ENCODE results near the gene PLCH1. TPM values are rescaled to one million over a fixed set of nuclear protein-coding genes. Genes with fewer than 3 reads are reported as not detected.

Gene PLCH1
- total and polyA plus RNA-seq, 2 experiments from 2014 or later: 8.1 to 25.3 TPM

DNA sequence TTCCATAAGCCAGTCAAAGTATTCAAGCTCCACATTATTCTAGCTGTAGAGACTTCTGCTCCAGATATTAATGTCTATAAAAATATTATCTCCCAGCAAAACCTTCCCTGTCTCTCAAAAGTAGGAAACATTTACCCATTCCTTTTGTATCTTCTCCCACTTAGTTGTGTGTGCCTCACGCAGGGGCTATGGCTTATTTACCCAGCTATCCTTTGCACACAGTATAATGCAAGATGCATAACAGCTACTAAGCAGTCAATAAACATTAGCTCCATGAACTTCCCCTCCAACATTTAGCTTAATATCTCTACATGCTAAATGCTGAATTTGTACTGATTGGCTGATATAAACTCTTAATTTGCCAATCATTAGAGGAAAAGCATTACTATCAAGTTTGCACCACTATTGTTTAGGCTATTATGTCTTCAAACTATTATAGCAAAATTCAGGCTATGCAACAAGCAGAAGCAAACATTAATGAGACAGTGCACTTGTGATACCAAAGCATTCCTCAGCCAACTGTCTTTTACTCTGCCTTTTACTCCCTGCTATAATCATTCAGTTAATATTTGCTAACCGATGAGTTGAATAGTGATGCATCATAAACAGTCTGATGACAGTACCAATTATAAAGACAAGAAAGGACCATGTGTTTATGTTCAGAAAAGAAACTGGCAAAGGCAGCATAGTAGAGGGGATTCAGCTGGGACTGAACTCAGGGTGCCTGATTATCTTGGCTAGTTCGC, 81.2 kb downstream of the PLCH1 start:
- Mint-ChIP-seq H3K27ac (no peak overlapping the region), H3K9me3 (no peaks in the 10 kb centered on the region), H3K4me1 (peaks cover 22% of the 10 kb centered on the region), H3K4me3 (no peak overlapping the region), H3K36me3 (ENCODE audit: low read depth) (no peaks in the 10 kb centered on the region), H3K27me3 (ENCODE audit: insufficient read depth, low read depth, poor library complexity) (no peaks in the 10 kb centered on the region)
- Histone ChIP-seq H3K27me3 (ENCODE audit: insufficient read depth) (no peaks in the 10 kb centered on the region), H3F3A (replicated peaks; ENCODE audit: low read depth) (0 out of 2 replicates have a peak, but pooled peaks cover 3% of the 10 kb centered on the region), H3K9me2 (ENCODE audit: insufficient read depth) (no peaks in the 10 kb centered on the region), H3K4me2 (no peak overlapping the region), H4K20me1 (replicated peaks; ENCODE audit: insufficient read depth) (no peaks in the 10 kb centered on the region), H3K4me3 (no peak overlapping the region), H2AFZ (no peak overlapping the region), H3K36me3 (ENCODE audit: insufficient read depth) (no peaks in the 10 kb centered on the region), H3K4me1 (ENCODE audit: insufficient read depth) (peaks cover 30% of the 10 kb centered on the region), H3K79me2 (replicated peaks; ENCODE audit: insufficient read depth) (peaks cover 3% of the 10 kb centered on the region; the same call in 1 of the 2 replicates), H3K27ac (ENCODE audit: low read depth) (no peak overlapping the region)
- DNase-seq (ENCODE audit: low spot score): no peak
- TF ChIP-seq ZNF114 (CRISPR knock-in tag; IDR thresholded peaks at IDR 0.05): no peak
- TF ChIP-seq JUNB (IDR thresholded peaks at IDR 0.05; ENCODE audit: unreplicated experiment): no peak
- no peak for TF ChIP-seq CREB1 (CRISPR knock-in tag; IDR thresholded peaks at IDR 0.05; ENCODE audit: low read depth)
- TF ChIP-seq, protein P1, sequence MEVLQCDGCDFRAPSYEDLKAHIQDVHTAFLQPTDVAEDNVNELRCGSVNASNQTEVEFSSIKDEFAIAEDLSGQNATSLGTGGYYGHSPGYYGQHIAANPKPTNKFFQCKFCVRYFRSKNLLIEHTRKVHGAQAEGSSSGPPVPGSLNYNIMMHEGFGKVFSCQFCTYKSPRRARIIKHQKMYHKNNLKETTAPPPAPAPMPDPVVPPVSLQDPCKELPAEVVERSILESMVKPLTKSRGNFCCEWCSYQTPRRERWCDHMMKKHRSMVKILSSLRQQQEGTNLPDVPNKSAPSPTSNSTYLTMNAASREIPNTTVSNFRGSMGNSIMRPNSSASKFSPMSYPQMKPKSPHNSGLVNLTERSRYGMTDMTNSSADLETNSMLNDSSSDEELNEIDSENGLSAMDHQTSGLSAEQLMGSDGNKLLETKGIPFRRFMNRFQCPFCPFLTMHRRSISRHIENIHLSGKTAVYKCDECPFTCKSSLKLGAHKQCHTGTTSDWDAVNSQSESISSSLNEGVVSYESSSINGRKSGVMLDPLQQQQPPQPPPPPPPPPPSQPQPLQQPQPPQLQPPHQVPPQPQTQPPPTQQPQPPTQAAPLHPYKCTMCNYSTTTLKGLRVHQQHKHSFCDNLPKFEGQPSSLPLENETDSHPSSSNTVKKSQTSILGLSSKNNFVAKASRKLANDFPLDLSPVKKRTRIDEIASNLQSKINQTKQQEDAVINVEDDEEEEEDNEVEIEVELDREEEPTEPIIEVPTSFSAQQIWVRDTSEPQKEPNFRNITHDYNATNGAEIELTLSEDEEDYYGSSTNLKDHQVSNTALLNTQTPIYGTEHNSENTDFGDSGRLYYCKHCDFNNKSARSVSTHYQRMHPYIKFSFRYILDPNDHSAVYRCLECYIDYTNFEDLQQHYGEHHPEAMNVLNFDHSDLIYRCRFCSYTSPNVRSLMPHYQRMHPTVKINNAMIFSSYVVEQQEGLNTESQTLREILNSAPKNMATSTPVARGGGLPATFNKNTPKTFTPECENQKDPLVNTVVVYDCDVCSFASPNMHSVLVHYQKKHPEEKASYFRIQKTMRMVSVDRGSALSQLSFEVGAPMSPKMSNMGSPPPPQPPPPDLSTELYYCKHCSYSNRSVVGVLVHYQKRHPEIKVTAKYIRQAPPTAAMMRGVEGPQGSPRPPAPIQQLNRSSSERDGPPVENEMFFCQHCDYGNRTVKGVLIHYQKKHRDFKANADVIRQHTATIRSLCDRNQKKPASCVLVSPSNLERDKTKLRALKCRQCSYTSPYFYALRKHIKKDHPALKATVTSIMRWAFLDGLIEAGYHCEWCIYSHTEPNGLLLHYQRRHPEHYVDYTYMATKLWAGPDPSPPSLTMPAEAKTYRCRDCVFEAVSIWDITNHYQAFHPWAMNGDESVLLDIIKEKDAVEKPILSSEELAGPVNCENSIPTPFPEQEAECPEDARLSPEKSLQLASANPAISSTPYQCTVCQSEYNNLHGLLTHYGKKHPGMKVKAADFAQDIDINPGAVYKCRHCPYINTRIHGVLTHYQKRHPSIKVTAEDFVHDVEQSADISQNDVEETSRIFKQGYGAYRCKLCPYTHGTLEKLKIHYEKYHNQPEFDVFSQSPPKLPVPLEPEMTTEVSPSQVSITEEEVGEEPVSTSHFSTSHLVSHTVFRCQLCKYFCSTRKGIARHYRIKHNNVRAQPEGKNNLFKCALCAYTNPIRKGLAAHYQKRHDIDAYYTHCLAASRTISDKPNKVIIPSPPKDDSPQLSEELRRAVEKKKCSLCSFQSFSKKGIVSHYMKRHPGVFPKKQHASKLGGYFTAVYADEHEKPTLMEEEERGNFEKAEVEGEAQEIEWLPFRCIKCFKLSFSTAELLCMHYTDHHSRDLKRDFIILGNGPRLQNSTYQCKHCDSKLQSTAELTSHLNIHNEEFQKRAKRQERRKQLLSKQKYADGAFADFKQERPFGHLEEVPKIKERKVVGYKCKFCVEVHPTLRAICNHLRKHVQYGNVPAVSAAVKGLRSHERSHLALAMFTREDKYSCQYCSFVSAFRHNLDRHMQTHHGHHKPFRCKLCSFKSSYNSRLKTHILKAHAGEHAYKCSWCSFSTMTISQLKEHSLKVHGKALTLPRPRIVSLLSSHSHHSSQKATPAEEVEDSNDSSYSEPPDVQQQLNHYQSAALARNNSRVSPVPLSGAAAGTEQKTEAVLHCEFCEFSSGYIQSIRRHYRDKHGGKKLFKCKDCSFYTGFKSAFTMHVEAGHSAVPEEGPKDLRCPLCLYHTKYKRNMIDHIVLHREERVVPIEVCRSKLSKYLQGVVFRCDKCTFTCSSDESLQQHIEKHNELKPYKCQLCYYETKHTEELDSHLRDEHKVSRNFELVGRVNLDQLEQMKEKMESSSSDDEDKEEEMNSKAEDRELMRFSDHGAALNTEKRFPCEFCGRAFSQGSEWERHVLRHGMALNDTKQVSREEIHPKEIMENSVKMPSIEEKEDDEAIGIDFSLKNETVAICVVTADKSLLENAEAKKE (CRISPR knock-in tag; IDR thresholded peaks at IDR 0.05): no peak
- no peak for TF ChIP-seq STAT1 (IDR thresholded peaks at IDR 0.05; ENCODE audit: unreplicated experiment)
- no peak for TF ChIP-seq EZH2phosphoT487 (IDR thresholded peaks at IDR 0.05; ENCODE audit: unreplicated experiment)
- no peak for TF ChIP-seq ZNF331 (CRISPR knock-in tag; IDR thresholded peaks at IDR 0.05; ENCODE audit: low read depth)
- TF ChIP-seq, protein P2, sequence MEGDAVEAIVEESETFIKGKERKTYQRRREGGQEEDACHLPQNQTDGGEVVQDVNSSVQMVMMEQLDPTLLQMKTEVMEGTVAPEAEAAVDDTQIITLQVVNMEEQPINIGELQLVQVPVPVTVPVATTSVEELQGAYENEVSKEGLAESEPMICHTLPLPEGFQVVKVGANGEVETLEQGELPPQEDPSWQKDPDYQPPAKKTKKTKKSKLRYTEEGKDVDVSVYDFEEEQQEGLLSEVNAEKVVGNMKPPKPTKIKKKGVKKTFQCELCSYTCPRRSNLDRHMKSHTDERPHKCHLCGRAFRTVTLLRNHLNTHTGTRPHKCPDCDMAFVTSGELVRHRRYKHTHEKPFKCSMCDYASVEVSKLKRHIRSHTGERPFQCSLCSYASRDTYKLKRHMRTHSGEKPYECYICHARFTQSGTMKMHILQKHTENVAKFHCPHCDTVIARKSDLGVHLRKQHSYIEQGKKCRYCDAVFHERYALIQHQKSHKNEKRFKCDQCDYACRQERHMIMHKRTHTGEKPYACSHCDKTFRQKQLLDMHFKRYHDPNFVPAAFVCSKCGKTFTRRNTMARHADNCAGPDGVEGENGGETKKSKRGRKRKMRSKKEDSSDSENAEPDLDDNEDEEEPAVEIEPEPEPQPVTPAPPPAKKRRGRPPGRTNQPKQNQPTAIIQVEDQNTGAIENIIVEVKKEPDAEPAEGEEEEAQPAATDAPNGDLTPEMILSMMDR (conservative IDR thresholded peaks at IDR 0.05; ENCODE audit: low read depth in 2 of 2): no peak
- no peak for ATAC-seq
